Suprapubic skin (tissue), 4 donors: Measurements from ENCODE around the gene SLC6A12.

Source experiments
- POLR2A ChIP-seq, 2 donors: fragments of 450-650 bp; IDR thresholded peaks; one replicate each; pipeline ENCODE4 v1.6.1; 2017; ENCODE audit warnings: antibody characterized with exemption in 2 of 2, mild to moderate bottlenecking in 2 of 2, moderate library complexity in 2 of 2
- POLR2AphosphoS5 ChIP-seq, 3 donors: sonication (generic); formaldehyde crosslinking; IDR thresholded peaks; one replicate each; pipeline ENCODE4 v1.6.1; 2017; ENCODE audit warnings: antibody characterized with exemption in 3 of 3
- TF ChIP-seq, protein P1 (sequence below), 2 donors: fragments of 200-600 bp in 1 of 2; fragments of 450-650 bp in 1 of 2; sonication (generic) in 1 of 2; IDR thresholded peaks; one replicate each; pipeline ENCODE4 v1.5.1; 2016 to 2019; ENCODE audit warnings: antibody characterized with exemption in 2 of 2, mild to moderate bottlenecking in 1 of 2, moderate library complexity in 1 of 2

DNA sequence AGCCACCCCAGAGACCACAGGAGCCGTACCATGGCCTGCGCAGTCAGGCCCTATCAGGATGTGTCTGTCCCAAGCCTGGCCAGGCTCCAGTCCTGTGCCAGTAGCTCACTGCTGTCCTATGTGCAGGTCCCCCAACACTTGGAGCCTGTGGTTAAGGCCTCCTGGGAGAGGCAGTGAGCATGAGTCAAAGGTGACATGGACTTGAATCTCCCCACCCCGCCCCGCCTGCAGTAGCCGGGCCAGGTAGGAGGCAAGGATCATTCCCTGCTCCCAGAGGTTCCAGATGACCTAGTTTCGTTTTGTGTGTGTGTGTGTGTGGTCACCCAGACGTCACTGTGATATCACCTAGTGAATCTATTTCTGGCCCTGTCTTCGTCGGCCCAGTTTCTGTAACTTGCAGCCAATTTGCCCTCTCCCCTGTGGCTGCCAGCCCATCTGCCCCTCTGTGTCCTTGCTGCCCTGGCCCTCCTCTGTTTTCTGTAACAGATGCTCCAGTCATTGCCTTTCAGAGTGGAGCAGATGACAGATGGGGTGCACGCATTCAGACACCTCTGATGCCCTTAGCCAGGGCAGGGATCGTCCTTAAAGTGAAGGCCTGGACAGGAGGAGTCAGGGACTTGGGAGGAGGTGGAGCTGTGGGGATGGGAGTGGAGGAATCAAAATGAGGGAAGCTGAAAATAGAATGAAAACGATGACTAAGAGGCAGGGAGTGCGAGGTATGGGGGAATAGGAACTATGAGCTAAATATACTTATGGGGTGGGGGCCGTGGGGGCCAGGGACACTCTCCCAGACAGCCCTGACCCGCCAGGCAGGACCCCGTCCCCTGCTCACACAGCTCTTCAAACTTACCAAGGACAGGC, 37.4 kb downstream of the SLC6A12 start:
- TF ChIP-seq, protein P1, sequence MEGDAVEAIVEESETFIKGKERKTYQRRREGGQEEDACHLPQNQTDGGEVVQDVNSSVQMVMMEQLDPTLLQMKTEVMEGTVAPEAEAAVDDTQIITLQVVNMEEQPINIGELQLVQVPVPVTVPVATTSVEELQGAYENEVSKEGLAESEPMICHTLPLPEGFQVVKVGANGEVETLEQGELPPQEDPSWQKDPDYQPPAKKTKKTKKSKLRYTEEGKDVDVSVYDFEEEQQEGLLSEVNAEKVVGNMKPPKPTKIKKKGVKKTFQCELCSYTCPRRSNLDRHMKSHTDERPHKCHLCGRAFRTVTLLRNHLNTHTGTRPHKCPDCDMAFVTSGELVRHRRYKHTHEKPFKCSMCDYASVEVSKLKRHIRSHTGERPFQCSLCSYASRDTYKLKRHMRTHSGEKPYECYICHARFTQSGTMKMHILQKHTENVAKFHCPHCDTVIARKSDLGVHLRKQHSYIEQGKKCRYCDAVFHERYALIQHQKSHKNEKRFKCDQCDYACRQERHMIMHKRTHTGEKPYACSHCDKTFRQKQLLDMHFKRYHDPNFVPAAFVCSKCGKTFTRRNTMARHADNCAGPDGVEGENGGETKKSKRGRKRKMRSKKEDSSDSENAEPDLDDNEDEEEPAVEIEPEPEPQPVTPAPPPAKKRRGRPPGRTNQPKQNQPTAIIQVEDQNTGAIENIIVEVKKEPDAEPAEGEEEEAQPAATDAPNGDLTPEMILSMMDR (IDR thresholded peaks at IDR 0.05): no peak
- TF ChIP-seq POLR2A (IDR thresholded peaks at IDR 0.05) (no peak), POLR2AphosphoS5 (IDR thresholded peaks at IDR 0.05) (no peak)
